Naive thymus-derived CD8-positive, alpha-beta T cell (primary cell): ENCODE measurements around the gene ABHD12. TPM values are rescaled to one million over a fixed set of nuclear protein-coding genes. Genes with fewer than 3 reads are reported as not detected.

Experiments used
- ATAC-seq, 2 donors: fragments of 150-1000 bp; cut with Tn5 transposase in 1 of 2; sonication (Bioruptor Pico), chemical (Tn5 transposase) in 1 of 2; 1 replicate in 1 of 2; 2 replicates in 1 of 2; pipeline ENCODE4 v1.10.0; 2021; ENCODE audit warnings: mild to moderate bottlenecking in 2 of 2, moderate library complexity in 2 of 2
- POLR2A ChIA-PET: fragments of 350-600 bp; sonication (Branson Sonifier 250); formaldehyde crosslinking; loops from one replicate; lab custom pipeline; 2021; ENCODE audit warnings: antibody characterized with exemption; lab: Charles Lee
- DNase-seq, 10 donors: peaks; one replicate each; pipeline versions ENCODE4 v3.0.0 to v3.0.0-alpha.2; 2020 to 2022
- H3K27ac Mint-ChIP-seq, 10 donors: one replicate each; pipeline ENCODE4 v1.8.0; 2020 to 2022; ENCODE audit warnings: mild to moderate bottlenecking in 10 of 10, mixed read lengths in 10 of 10, moderate library complexity in 4 of 10, inconsistent platforms in 1 of 10
- H3K27me3 Mint-ChIP-seq, 5 donors: one replicate each; pipeline ENCODE4 v1.8.0; 2021 to 2022; ENCODE audit warnings: mixed read lengths in 5 of 5
- H3K36me3 Mint-ChIP-seq, 3 donors: one replicate each; pipeline ENCODE4 v1.8.0; 2020 to 2022; ENCODE audit warnings: mixed read lengths in 3 of 3, mild to moderate bottlenecking in 2 of 3, inconsistent platforms in 1 of 3
- H3K4me1 Mint-ChIP-seq, 4 donors: one replicate each; pipeline ENCODE4 v1.8.0; 2021 to 2022; ENCODE audit warnings: mixed read lengths in 4 of 4
- H3K4me3 Mint-ChIP-seq, 10 donors: one replicate each; pipeline ENCODE4 v1.8.0; 2020 to 2022; ENCODE audit warnings: mild to moderate bottlenecking in 10 of 10, mixed read lengths in 10 of 10, moderate library complexity in 6 of 10, inconsistent platforms in 1 of 10
- H3K9me3 Mint-ChIP-seq, 9 donors: one replicate each; pipeline ENCODE4 v1.8.0; 2020 to 2022; ENCODE audit warnings: mixed read lengths in 9 of 9, mild to moderate bottlenecking in 3 of 9, inconsistent platforms in 1 of 9, moderate library complexity in 1 of 9
- polyA plus RNA-seq, 3 donors: library from polyadenylated mRNA; unstranded; fragments of 300-500 nt; fragmentation: Illumina TruSeq; gene quantifications; one replicate each; pipeline ENCODE4 v1.2.3, GENCODE V29; 2021
- total RNA-seq, 8 experiments: library from RNA in 2 of 8; stranded (reverse) in 2 of 8; gene quantifications; one replicate each; pipeline ENCODE4 v1.2.3 and lab custom pipeline; 2021 to 2026

ABHD12 gene
- total and polyA plus RNA-seq, 5 experiments from 2014 or later = 20.8 to 28.9 (median 24.6) TPM

GRCh38 chr20:25280051-25280573, 110.5 kb downstream of the ABHD12 start:
- Mint-ChIP-seq H3K27me3 (no peaks in the 10 kb centered on the region), H3K36me3 (peaks cover 0 to 66% (median 5%) of the 10 kb centered on the region in 3 donors), H3K4me1 (peaks cover 2 to 21% (median 8%) of the 10 kb centered on the region in 4 donors), H3K9me3 (no peaks in the 10 kb centered on the region), H3K27ac (no peak overlapping the region), H3K4me3 (no peak overlapping the region)
- ATAC-seq (no peak), DNase-seq (peak in 1 of 10 donors; percentile 42)
- POLR2A ChIA-PET = no interaction called here

GRCh38 chr20:25279403-25279802, 111.2 kb downstream of the ABHD12 start:
- no peaks in the 10 kb centered on the region for H3K27me3 Mint-ChIP-seq
- H3K4me1 Mint-ChIP-seq = peaks cover 2 to 21% (median 8%) of the 10 kb centered on the region in 4 donors
- peak overlapping the region in 2 of 10 donors; percentile 11 to 63 for H3K27ac Mint-ChIP-seq
- DNase-seq = no peak
- H3K36me3 Mint-ChIP-seq = peaks cover 0 to 67% (median 5%) of the 10 kb centered on the region in 3 donors
- no peak overlapping the region for H3K4me3 Mint-ChIP-seq
- ATAC-seq = no peak
- no peaks in the 10 kb centered on the region for H3K9me3 Mint-ChIP-seq
- POLR2A ChIA-PET = no interaction called here

- POLR2A ChIA-PET = interaction anchor here (0.6 kb wide), 1 partner anchor 19 kb away, joined by 3 read pairs; no protein-coding TSS in a partner anchor
- Mint-ChIP-seq H3K27ac (peak overlapping the region in 1 of 10 donors; percentile 11), H3K36me3 (peaks cover 0 to 67% (median 6%) of the 10 kb centered on the region in 3 donors), H3K27me3 (no peaks in the 10 kb centered on the region), H3K4me1 (peaks cover 2 to 21% (median 8%) of the 10 kb centered on the region in 4 donors), H3K9me3 (no peaks in the 10 kb centered on the region), H3K4me3 (no peak overlapping the region)
- DNase-seq (peak in 1 of 10 donors; percentile 34), ATAC-seq (no peak)
Observed at GRCh38 chr20:25278636-25279361, 111.8 kb downstream of the ABHD12 start.

GRCh38 chr20:25277941-25278521, 112.6 kb downstream of the ABHD12 start:
- Mint-ChIP-seq H3K36me3 (peaks cover 0 to 66% (median 4%) of the 10 kb centered on the region in 3 donors), H3K27ac (peak overlapping the region in 1 of 10 donors; percentile 44), H3K4me3 (no peak overlapping the region), H3K27me3 (no peaks in the 10 kb centered on the region), H3K4me1 (peaks cover 2 to 21% (median 8%) of the 10 kb centered on the region in 4 donors), H3K9me3 (no peaks in the 10 kb centered on the region)
- POLR2A ChIA-PET = interaction anchor here (1.2 kb wide), 1 partner anchor 30 kb away, joined by 3 read pairs; the partner anchor contains the start of gene PYGB
- no peak for ATAC-seq
- DNase-seq = peak in 1 of 10 donors; percentile 32

GRCh38 chr20:25277051-25277801, 113.4 kb downstream of the ABHD12 start:
- Mint-ChIP-seq H3K36me3 (peaks cover 0 to 66% (median 4%) of the 10 kb centered on the region in 3 donors), H3K4me1 (peaks cover 0 to 15% (median 5%) of the 10 kb centered on the region in 4 donors), H3K27me3 (no peaks in the 10 kb centered on the region), H3K27ac (peak overlapping the region in 1 of 10 donors; percentile 49), H3K4me3 (no peak overlapping the region), H3K9me3 (no peaks in the 10 kb centered on the region)
- peak in 1 of 10 donors; percentile 50 for DNase-seq
- ATAC-seq = no peak
- POLR2A ChIA-PET = interaction anchor here (0.5 to 1.2 kb wide), 2 partner anchors 29 to 224 kb away, joined by 3 read pairs; partner anchors contain the start of gene PYGB

GRCh38 chr20:25276533-25277050, 114.0 kb downstream of the ABHD12 start:
- Mint-ChIP-seq H3K9me3 (no peaks in the 10 kb centered on the region), H3K4me1 (peaks cover 0 to 9% (median 5%) of the 10 kb centered on the region in 4 donors), H3K27ac (peak overlapping the region in 1 of 10 donors; percentile 83), H3K36me3 (peaks cover 0 to 70% (median 4%) of the 10 kb centered on the region in 3 donors), H3K27me3 (no peaks in the 10 kb centered on the region), H3K4me3 (no peak overlapping the region)
- POLR2A ChIA-PET = no interaction called here
- no peak for ATAC-seq
- DNase-seq = peak in 1 of 10 donors; percentile 31

GRCh38 chr20:25275813-25276532, 114.7 kb downstream of the ABHD12 start:
- peaks cover 0 to 75% (median 4%) of the 10 kb centered on the region in 3 donors for H3K36me3 Mint-ChIP-seq
- H3K27ac Mint-ChIP-seq = peak overlapping the region in 4 of 10 donors; percentile 13 to 80 (median 58)
- no peaks in the 10 kb centered on the region for H3K27me3 Mint-ChIP-seq
- H3K4me1 Mint-ChIP-seq = peaks cover 0 to 7% (median 5%) of the 10 kb centered on the region in 4 donors
- DNase-seq (peak in 1 of 10 donors; percentile 50), ATAC-seq (no peak)
- POLR2A ChIA-PET = no interaction called here
- H3K9me3 Mint-ChIP-seq = no peaks in the 10 kb centered on the region
- no peak overlapping the region for H3K4me3 Mint-ChIP-seq

- peak overlapping the region in 4 of 10 donors; percentile 47 to 80 (median 71) for H3K27ac Mint-ChIP-seq
- no peak for ATAC-seq
- no peaks in the 10 kb centered on the region for H3K9me3 Mint-ChIP-seq
- peak in 1 of 10 donors; percentile 41 for DNase-seq
- H3K4me3 Mint-ChIP-seq = no peak overlapping the region
- peaks cover 0 to 6% (median 3%) of the 10 kb centered on the region in 4 donors for H3K4me1 Mint-ChIP-seq
- peaks cover 0 to 77% (median 4%) of the 10 kb centered on the region in 3 donors for H3K36me3 Mint-ChIP-seq
- H3K27me3 Mint-ChIP-seq = no peaks in the 10 kb centered on the region
- POLR2A ChIA-PET = no interaction called here
Observed at GRCh38 chr20:25274891-25275812, 115.5 kb downstream of the ABHD12 start.

- H3K27ac Mint-ChIP-seq = peak overlapping the region in 1 of 10 donors; percentile 43
Observed at GRCh38 chr20:25274481-25274880, 116.2 kb downstream of the ABHD12 start.

GRCh38 chr20:25273541-25274358, 116.9 kb downstream of the ABHD12 start:
- no peaks in the 10 kb centered on the region for H3K9me3 Mint-ChIP-seq
- no peaks in the 10 kb centered on the region for H3K27me3 Mint-ChIP-seq
- H3K4me1 Mint-ChIP-seq = peaks cover 0 to 6% (median 4%) of the 10 kb centered on the region in 4 donors
- no peak for ATAC-seq
- H3K27ac Mint-ChIP-seq = peak overlapping the region in 2 of 10 donors; percentile 43 to 62
- POLR2A ChIA-PET = no interaction called here
- peak in 1 of 10 donors; percentile 30 for DNase-seq
- no peak overlapping the region for H3K4me3 Mint-ChIP-seq
- H3K36me3 Mint-ChIP-seq = peaks cover 0 to 83% (median 11%) of the 10 kb centered on the region in 3 donors

More at GRCh38 chr20:25274481-25274880, 116.2 kb downstream of the ABHD12 start:
- Mint-ChIP-seq H3K27me3 (no peaks in the 10 kb centered on the region), H3K9me3 (no peaks in the 10 kb centered on the region), H3K36me3 (peaks cover 0 to 82% (median 8%) of the 10 kb centered on the region in 3 donors), H3K4me3 (no peak overlapping the region), H3K4me1 (peaks cover 0 to 6% (median 3%) of the 10 kb centered on the region in 4 donors)
- peak in 1 of 10 donors; percentile 54 for DNase-seq
- ATAC-seq = no peak
- POLR2A ChIA-PET = no interaction called here
